HUES48 (cell line): ENCODE results near the gene MIOX.
A peak's percentile ranks its signal among the peaks of the same experiment; 100 is the strongest.

Experiments
- H3K27ac ChIP-seq: one replicate; pipeline ENCODE4 v1.7.0; 2013; ENCODE audit warnings: low read depth, low read length, inconsistent platforms
- H3K27me3 ChIP-seq: 2 replicates; pipeline ENCODE4 v1.6.1; 2013; ENCODE audit warnings: mild to moderate bottlenecking, low read length; ENCODE audit not compliant: control insufficient read depth, insufficient read depth
- H3K36me3 ChIP-seq: 2 replicates; pipeline ENCODE4 v1.6.1; 2013; ENCODE audit warnings: low read length; ENCODE audit not compliant: control insufficient read depth, insufficient read depth
- H3K4me1 ChIP-seq: 2 replicates; pipeline ENCODE4 v1.6.1; 2013; ENCODE audit warnings: mild to moderate bottlenecking, low read length; ENCODE audit not compliant: control insufficient read depth, insufficient read depth
- H3K4me3 ChIP-seq: 2 replicates; pipeline ENCODE4 v1.5.1; 2013; ENCODE audit warnings: mild to moderate bottlenecking, low read depth, low read length
- H3K9ac ChIP-seq: 2 replicates; pipeline ENCODE4 v1.6.1; 2013; ENCODE audit warnings: mild to moderate bottlenecking, low read depth, low read length, moderate library complexity
- H3K9me3 ChIP-seq: 2 replicates; pipeline ENCODE4 v1.6.1; 2013; ENCODE audit warnings: low read length; ENCODE audit not compliant: control insufficient read depth, insufficient read depth

Gene MIOX

GRCh38 chr22:50526834-50527801 is 40.5 kb downstream of the MIOX start:
- no peak overlapping the region for H3K27ac ChIP-seq
- H3K27me3 ChIP-seq: peaks cover 55% of the 10 kb centered on the region
- H3K9ac ChIP-seq: no peak overlapping the region
- peaks cover 19% of the 10 kb centered on the region for H3K36me3 ChIP-seq
- H3K4me3 ChIP-seq: peak overlapping the region; percentile 87; the same call in 1 of the 2 replicates
- H3K9me3 ChIP-seq: no peaks in the 10 kb centered on the region
- peaks cover 4% of the 10 kb centered on the region for H3K4me1 ChIP-seq

DNA sequence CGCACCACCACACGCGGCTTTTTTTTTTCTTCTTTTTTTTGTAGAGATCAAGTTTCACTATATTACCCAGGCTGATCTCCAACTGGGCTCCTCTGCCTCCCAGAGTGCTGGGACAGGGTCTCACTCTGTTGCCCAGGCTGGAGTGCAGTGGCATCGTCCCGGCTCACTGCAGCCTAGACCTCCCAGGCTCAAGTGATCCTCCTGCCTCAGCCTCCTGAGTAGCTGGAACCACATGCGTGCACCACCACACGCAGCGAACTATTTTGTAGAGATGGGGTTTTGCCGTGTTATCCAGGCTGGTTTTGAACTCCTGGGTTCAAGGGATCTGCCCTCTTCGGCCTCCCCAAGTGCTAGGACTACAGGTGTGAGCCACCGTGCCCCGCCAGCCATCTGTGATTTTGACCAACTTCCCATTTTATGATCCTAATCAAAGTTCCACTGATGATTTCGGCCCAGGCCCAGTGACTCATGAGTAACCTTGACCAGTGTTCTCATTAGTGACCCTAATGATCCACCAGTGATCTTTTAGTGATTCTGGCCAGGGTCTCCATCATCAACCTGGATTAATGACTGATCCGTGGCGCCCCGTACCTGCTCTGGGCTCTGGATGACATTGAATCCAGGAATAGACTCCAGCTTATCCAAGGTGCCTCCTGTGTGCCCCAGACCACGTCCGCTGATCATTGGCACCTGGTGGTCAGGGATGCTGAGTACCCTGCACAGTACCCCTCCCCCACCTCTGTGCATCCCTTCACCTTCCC is 41.4 kb downstream of the MIOX start:
- H3K9me3 ChIP-seq: no peaks in the 10 kb centered on the region
- H3K4me1 ChIP-seq: peaks cover 4% of the 10 kb centered on the region
- peaks cover 10% of the 10 kb centered on the region for H3K36me3 ChIP-seq
- H3K27ac ChIP-seq: no peak overlapping the region
- no peak overlapping the region for H3K4me3 ChIP-seq
- H3K9ac ChIP-seq: no peak overlapping the region
- H3K27me3 ChIP-seq: peaks cover 65% of the 10 kb centered on the region

GRCh38 chr22:50528682-50529415 is 42.2 kb downstream of the MIOX start:
- Histone ChIP-seq H3K4me1 (peaks cover 4% of the 10 kb centered on the region), H3K9me3 (no peaks in the 10 kb centered on the region), H3K36me3 (peaks cover 2% of the 10 kb centered on the region), H3K4me3 (no peak overlapping the region), H3K9ac (no peak overlapping the region), H3K27me3 (peaks cover 72% of the 10 kb centered on the region), H3K27ac (no peak overlapping the region)

DNA sequence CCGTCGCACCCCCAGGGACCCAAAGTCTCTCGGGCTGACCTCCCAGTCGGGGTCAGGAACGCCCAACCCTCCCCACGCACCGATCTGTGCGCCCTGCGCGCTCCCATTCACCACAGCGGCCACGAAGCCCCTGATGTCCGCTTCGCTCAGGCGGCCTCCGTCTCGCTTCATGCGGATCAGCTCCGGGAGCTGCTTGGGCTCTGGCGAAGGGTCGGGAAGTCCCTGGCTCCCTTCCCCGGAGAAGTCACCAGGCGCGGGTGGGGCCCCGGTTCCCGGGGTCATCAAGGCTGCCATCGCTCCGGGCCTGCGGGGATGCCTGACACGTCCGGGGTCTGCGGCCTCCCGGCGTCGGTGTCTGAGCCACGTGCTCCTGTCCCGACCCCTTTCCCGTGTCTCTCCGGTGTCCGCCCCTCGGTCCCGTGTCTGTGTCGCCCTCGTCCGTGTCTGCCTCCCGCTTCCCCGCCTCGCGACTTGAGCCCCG is 42.8 kb downstream of the MIOX start:
- H3K4me3 ChIP-seq: peak overlapping the region; percentile 30; the same call in 1 of the 2 replicates
- H3K36me3 ChIP-seq: no peaks in the 10 kb centered on the region
- no peak overlapping the region for H3K27ac ChIP-seq
- no peaks in the 10 kb centered on the region for H3K9me3 ChIP-seq
- peaks cover 4% of the 10 kb centered on the region for H3K4me1 ChIP-seq
- peaks cover 72% of the 10 kb centered on the region for H3K27me3 ChIP-seq
- H3K9ac ChIP-seq: no peak overlapping the region

DNA sequence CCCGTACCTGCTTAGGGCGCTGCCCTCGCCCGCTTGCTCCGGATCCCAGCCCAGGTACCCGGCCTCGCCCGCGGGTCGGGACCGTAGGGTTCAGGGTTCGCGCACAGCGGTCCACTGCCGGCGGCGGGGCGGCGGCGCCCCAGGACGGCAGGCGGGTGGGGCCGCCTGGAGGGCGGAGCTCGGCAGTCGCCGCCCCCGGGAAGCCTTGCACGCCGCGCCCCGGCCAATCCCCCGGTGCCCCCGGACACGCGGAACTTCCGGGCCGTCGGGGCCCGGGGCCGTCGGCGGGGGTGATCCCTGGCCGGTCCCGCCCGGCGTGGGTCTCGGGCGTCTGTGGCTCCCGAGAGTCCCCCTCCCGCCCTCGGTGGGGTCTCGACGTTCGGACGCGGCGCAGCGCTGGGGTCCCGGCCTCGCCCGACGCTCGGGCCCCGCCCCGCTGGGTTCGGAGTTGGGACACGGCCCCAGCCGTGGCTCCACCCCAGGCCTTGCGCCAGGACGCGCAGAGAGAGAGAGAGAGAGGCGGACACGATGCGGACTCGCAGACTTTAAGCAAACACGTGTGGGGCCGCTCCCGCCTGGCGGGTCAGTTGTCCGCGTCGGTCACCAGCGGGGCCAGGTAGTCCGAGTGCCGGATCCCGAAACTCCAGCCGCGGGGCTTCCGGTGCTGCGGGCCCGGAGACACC is 43.4 kb downstream of the MIOX start, which contains the start of gene TYMP:
TSS of gene TYMP (minus strand) at position 116 of the 683 bp plus-strand sequence. CDS start 303 bp downstream, outside the sequence.
- H3K27me3 ChIP-seq: peaks cover 72% of the 10 kb centered on the region
- no peaks in the 10 kb centered on the region for H3K36me3 ChIP-seq
- H3K4me1 ChIP-seq: peaks cover 4% of the 10 kb centered on the region
- H3K9ac ChIP-seq: no peak within 1 kb of the TSS
- H3K9me3 ChIP-seq: no peaks in the 10 kb centered on the region
- H3K4me3 ChIP-seq: peak within 1 kb of the TSS; percentile 65
- no peak within 1 kb of the TSS for H3K27ac ChIP-seq

GRCh38 chr22:50530580-50530876 is 43.9 kb downstream of the MIOX start:
- peak overlapping the region; percentile 65 for H3K4me3 ChIP-seq
- peaks cover 72% of the 10 kb centered on the region for H3K27me3 ChIP-seq
- H3K9me3 ChIP-seq: no peaks in the 10 kb centered on the region
- H3K27ac ChIP-seq: no peak overlapping the region
- peaks cover 4% of the 10 kb centered on the region for H3K4me1 ChIP-seq
- H3K36me3 ChIP-seq: no peaks in the 10 kb centered on the region
- no peak overlapping the region for H3K9ac ChIP-seq

- no peak overlapping the region for H3K27ac ChIP-seq
- H3K4me3 ChIP-seq: peak overlapping the region; percentile 65
- no peaks in the 10 kb centered on the region for H3K36me3 ChIP-seq
- H3K9ac ChIP-seq: no peak overlapping the region
- peaks cover 72% of the 10 kb centered on the region for H3K27me3 ChIP-seq
- H3K9me3 ChIP-seq: no peaks in the 10 kb centered on the region
- H3K4me1 ChIP-seq: peaks cover 4% of the 10 kb centered on the region
Observed at GRCh38 chr22:50530877-50531545, 44.4 kb downstream of the MIOX start.

DNA sequence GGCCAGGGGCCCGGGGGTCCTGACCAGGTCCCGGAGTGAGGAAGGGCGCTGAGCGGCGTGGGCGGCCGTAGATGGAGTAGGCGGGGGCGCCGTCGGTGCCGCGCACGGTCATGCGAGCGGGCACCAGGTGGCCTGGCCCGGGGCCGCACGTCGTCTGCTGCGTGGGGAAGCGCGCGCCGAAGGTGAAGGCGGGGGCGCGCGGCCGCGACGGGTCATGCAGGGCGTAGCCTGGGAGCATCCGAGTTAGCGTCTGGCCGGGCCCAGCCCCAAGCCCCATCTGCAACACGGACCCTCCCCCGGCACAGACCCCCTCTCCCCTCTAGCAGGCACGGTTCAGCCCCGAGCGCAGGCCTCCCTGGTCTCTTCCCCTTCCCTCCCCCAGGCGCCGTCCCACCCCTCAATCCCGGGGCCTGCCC is 44.9 kb downstream of the MIOX start:
- H3K9me3 ChIP-seq: no peaks in the 10 kb centered on the region
- H3K27ac ChIP-seq: no peak overlapping the region
- H3K27me3 ChIP-seq: peaks cover 72% of the 10 kb centered on the region
- H3K4me3 ChIP-seq: peak overlapping the region; percentile 65
- no peak overlapping the region for H3K9ac ChIP-seq
- H3K36me3 ChIP-seq: no peaks in the 10 kb centered on the region
- H3K4me1 ChIP-seq: peaks cover 4% of the 10 kb centered on the region

DNA sequence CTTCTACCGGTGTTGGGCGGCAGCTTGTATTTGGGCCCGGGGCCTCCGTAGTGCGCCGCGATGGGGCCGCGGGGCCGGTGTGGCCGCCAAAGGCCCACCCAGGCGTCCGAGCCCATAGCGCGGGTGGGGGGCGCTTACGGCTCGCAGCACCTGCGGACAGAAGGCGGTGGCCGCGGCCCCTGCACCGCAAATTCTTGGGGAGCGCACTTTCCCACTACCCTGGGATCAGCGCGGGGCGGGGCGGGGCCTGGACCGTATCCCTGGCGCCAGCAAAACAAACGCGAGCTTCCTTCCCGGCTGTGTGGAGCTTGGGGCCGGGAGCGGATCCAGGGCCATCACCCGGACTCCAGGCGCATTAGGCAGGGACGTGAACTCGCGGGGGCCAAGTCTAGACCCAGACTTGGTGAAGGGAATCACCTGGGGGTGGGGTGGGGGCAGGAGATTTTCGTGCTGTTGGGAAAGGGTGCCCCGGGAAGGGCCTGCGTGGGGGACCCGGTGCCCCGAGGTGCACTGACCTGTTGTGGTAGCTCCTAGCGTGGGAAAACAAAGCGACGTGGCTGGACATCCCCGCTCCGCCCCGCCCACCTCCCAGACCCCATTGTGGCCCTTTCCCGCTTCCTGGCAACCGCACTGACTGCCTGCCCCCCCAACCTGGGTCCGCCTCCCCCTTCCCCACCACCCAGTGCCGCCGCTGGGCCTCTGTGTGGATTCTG is 45.5 kb downstream of the MIOX start:
- Histone ChIP-seq H3K4me3 (peak overlapping the region; percentile 65), H3K27ac (no peak overlapping the region), H3K9ac (no peak overlapping the region), H3K4me1 (peaks cover 1% of the 10 kb centered on the region), H3K9me3 (no peaks in the 10 kb centered on the region), H3K27me3 (peaks cover 66% of the 10 kb centered on the region), H3K36me3 (no peaks in the 10 kb centered on the region)
